GM18867 (cell line): ENCODE measurements around the gene C10orf105.

Source experiments
- ATAC-seq: cut with Tn5 transposase; IDR thresholded peaks from one replicate; pipeline ENCODE4 v1.9.1; 2021; ENCODE audit warnings: mild to moderate bottlenecking, moderate library complexity; ENCODE audit not compliant: unreplicated experiment

C10orf105 gene

GRCh38 chr10:71737834-71738197 is 18.2 kb upstream of the C10orf105 start:
- no peak for ATAC-seq

GRCh38 chr10:71737001-71737833 is 17.6 kb upstream of the C10orf105 start:
- ATAC-seq, result no peak

GRCh38 chr10:71736570-71736952 is 17.0 kb upstream of the C10orf105 start:
- no peak for ATAC-seq

GRCh38 chr10:71735709-71736569 is 16.4 kb upstream of the C10orf105 start:
- ATAC-seq, result no peak

GRCh38 chr10:71734797-71735196 is 15.2 kb upstream of the C10orf105 start:
- ATAC-seq, result no peak

GRCh38 chr10:71731791-71732190 is 12.2 kb upstream of the C10orf105 start:
- no peak for ATAC-seq

- no peak for ATAC-seq
Measured at GRCh38 chr10:71729161-71729636, 9.6 kb upstream of the C10orf105 start.

- peak; percentile 58 for ATAC-seq
Measured at GRCh38 chr10:71727738-71728737, 8.5 kb upstream of the C10orf105 start.

- ATAC-seq, result peak; percentile 49
Measured at GRCh38 chr10:71727105-71727737, 7.6 kb upstream of the C10orf105 start.

GRCh38 chr10:71726580-71727104 is 7.1 kb upstream of the C10orf105 start:
- no peak for ATAC-seq

- no peak for ATAC-seq
Measured at GRCh38 chr10:71725998-71726579, 6.5 kb upstream of the C10orf105 start.

GRCh38 chr10:71725249-71725648 is 5.7 kb upstream of the C10orf105 start:
- ATAC-seq, result no peak

- no peak for ATAC-seq
Measured at GRCh38 chr10:71724539-71724938, 5.0 kb upstream of the C10orf105 start.

- no peak for ATAC-seq
Measured at GRCh38 chr10:71723311-71723710, 3.7 kb upstream of the C10orf105 start.

GRCh38 chr10:71722849-71723248 is 3.3 kb upstream of the C10orf105 start:
- no peak for ATAC-seq

- no peak for ATAC-seq
Measured at GRCh38 chr10:71721313-71721712, 1.7 kb upstream of the C10orf105 start.

GRCh38 chr10:71720288-71720687 is 710 bp upstream of the C10orf105 start:
- no peak for ATAC-seq

- no peak for ATAC-seq
Measured at GRCh38 chr10:71719042-71719441, 536 bp downstream of the C10orf105 start.

GRCh38 chr10:71718165-71718698 is 1.3 kb downstream of the C10orf105 start:
- no peak for ATAC-seq
